Posterior cingulate gyrus (tissue), 11 donors: Measurements from ENCODE around the gene ZDHHC11.
"Not testable (repeated sequence)": the region's sequence is repeated elsewhere in the genome, so short reads cannot be mapped to it uniquely, and the experiment has no call there.

Source experiments
- DNase-seq, 10 donors: peaks; one replicate each; pipeline versions ENCODE4 v3.0.0 to v3.0.0-alpha.2; 2020 to 2021; ENCODE audit warnings: mixed read lengths in 3 of 10
- intact Hi-C: fragments of 100-400 bp; cut with DNase I; formaldehyde crosslinking; loops from one replicate; pipeline ENCODE4 v1.15.1; 2023

The ZDHHC11 gene

GRCh38 chr5:880816-881550 is 30.2 kb upstream of the ZDHHC11 start:
- DNase-seq = peak in 2 of 10 donors; percentile 32 to 78
- intact Hi-C loops = no loop called here

DNA sequence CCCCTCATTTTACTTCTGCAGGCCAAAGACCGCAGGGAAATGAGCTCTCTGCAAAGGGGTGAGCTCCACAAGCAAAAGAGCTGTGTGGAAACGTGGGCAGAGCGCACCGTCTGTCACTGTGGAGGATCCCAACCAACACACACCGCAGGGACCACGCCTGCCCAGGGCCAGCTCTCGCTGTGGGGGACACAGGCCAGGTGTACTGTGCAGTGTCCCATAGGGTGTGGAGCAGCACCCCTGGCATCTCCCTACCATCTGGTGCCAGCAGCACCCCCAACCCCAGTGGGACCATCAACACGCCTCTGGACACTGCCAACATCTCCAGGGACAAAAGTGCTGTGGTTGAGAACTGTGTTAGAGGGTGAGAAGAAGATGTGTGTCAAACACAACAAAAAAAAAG is 27.9 kb upstream of the ZDHHC11 start:
- intact Hi-C loops, DNase-seq: not testable (repeated sequence)

GRCh38 chr5:878125-878524 is 27.3 kb upstream of the ZDHHC11 start:
- intact Hi-C loops = no loop called here
- peak in 2 of 10 donors; percentile 62 to 82 for DNase-seq

DNA sequence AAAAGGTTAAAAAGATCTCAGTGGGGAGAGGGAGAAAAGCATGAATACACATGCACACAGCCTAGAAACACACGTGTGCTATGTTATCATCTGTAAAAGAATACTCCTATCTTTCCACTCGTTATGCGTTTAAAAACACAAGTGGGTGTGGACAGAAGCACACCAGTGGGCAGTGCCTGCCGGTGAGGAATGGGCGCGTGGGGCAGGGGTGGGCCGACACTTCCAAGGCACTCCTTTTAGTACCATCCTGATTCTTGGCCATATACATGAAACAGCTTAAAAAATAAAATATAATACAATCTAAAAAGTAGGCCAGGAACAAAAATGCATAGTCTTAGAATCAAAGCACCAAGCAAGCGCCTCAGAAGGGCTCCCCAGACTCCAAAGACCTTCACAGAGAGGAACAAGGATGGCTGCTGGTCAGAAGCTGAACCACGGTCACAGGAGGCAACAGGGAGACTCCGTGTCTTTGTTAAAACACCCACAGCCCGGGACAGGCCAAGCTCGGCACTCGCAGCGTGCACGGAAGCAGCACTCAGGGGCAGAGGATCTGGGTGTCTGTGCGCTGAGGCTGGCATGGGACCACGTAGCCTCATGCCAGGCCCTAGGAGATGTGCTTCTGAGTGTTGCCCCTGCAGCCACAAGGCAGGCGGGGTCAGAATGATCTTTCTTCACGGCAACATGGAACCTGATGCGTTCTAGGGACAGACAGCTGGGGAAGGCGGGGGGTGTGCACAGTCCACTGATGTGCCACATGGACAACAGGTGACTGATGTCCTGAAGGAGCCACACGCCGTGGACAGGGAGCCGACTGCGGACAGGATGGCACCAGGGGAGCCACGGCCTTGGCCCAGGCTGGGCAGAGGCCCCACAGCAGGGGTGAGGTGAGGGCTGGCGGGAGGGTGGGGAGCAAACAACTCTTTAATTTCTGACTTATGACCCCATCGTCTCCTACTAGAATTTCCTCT is 25.9 kb upstream of the ZDHHC11 start:
- DNase-seq = peak in 3 of 10 donors; percentile 57 to 65 (median 64)
- intact Hi-C loops = no loop called here

GRCh38 chr5:875931-876330 is 25.1 kb upstream of the ZDHHC11 start:
- DNase-seq = peak in 3 of 10 donors; percentile 42 to 72 (median 63)
- intact Hi-C loops = no loop called here

- intact Hi-C loops = no loop called here
- peak in 2 of 10 donors; percentile 8 to 55 for DNase-seq
These were observed 22.5 kb upstream of the ZDHHC11 start for GRCh38 chr5:873328-873727.

DNA sequence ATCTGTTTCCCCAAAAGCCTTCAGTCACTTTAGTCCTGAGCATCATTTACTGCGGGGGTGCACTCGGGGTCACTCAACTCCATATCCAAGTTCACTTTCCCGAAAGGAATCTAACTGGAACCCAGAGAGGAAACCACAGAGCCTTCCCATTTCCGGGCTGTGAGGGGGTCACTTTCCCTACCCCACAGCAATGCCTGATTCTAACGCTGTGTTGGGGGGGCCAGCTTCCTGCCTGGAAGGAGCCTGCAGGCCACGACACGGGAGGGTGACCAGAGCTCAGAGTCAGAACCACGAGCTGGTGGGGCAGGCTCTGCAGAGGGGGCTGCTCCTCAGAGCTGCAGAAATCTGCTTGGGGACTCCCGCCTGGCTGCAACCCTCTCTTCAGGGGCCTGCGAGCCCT is 21.5 kb upstream of the ZDHHC11 start:
- DNase-seq = peak in 3 of 10 donors; percentile 37 to 48 (median 39)
- intact Hi-C loops = no loop called here

GRCh38 chr5:871596-872298 is 21.0 kb upstream of the ZDHHC11 start:
- intact Hi-C loops = no loop called here
- peak in 3 of 10 donors; percentile 57 to 75 (median 59) for DNase-seq

- intact Hi-C loops = no loop called here
- DNase-seq = peak in 2 of 10 donors; percentile 51 to 52
These were observed 20.2 kb upstream of the ZDHHC11 start for GRCh38 chr5:870956-871355.

GRCh38 chr5:868428-869135 is 17.8 kb upstream of the ZDHHC11 start:
- peak in 2 of 10 donors; percentile 50 to 72 for DNase-seq
- intact Hi-C loops = no loop called here

- intact Hi-C loops = no loop called here
- peak in 2 of 10 donors; percentile 40 to 65 for DNase-seq
These were observed 16.6 kb upstream of the ZDHHC11 start for GRCh38 chr5:867300-867870.

DNA sequence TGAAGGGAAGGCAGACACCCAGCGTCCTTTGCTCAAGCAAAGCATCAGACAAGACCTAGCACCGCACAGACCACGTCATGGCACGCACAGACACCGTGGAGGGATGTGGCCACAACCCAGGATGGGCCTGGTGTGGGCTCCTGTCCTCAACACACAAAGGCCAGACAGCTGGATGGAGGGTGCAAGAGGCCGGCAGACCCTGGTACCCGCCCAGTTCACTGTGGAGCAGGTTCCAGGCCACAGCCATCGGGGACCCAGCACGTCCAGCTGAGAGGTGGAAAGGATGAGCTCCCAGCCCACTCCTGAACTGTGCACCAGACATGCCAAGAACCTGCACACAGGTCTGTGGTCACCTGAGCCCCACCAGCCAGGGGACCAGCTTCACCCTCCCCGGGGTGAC is 15.0 kb upstream of the ZDHHC11 start:
- intact Hi-C loops = no loop called here
- peak in 2 of 10 donors; percentile 68 to 77 for DNase-seq

- peak in 2 of 10 donors; percentile 67 to 84 for DNase-seq
These were observed 14.4 kb upstream of the ZDHHC11 start for GRCh38 chr5:865168-865521.

DNA sequence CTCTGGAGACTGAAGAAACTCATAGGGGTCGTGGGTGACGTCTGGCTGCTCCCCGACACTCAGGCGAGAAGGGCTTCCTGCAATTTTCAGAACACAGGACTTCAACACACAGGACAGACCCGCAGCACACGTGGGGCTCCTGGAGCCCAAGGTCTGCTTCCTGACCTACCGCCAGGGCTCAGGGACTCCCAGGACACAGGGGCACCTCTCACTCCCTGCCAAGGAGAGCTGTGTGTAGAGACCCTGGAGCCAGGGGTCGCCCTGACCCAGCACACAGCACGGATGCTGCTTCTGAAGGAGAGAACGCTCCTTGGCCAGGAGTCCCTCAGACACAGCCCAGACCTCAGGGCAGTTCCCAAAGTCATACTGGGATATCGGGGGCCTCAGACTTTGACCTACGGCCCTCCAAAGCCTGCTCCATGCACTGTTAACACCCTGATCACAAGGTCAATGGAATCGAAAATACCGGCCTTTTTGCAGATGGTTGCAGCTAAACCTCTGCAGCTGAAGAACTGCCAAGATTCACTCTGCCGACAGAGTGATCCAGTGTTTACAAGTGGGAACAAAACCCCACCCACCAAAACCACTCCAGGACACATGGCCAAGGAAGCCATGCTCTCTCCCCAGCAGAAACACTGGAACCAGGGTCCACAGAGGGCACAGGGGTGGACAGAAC is 13.8 kb upstream of the ZDHHC11 start:
- peak in 1 of 10 donors; percentile 43 for DNase-seq
- intact Hi-C loops = no loop called here

More at GRCh38 chr5:865168-865521, 14.4 kb upstream of the ZDHHC11 start:
- intact Hi-C loops = no loop called here

GRCh38 chr5:863244-863805 is 12.5 kb upstream of the ZDHHC11 start:
- intact Hi-C loops = no loop called here
- DNase-seq = peak in 1 of 10 donors; percentile 55

GRCh38 chr5:862367-863243 is 11.8 kb upstream of the ZDHHC11 start:
- intact Hi-C loops = no loop called here
- peak in 4 of 10 donors; percentile 15 to 92 (median 68) for DNase-seq

DNA sequence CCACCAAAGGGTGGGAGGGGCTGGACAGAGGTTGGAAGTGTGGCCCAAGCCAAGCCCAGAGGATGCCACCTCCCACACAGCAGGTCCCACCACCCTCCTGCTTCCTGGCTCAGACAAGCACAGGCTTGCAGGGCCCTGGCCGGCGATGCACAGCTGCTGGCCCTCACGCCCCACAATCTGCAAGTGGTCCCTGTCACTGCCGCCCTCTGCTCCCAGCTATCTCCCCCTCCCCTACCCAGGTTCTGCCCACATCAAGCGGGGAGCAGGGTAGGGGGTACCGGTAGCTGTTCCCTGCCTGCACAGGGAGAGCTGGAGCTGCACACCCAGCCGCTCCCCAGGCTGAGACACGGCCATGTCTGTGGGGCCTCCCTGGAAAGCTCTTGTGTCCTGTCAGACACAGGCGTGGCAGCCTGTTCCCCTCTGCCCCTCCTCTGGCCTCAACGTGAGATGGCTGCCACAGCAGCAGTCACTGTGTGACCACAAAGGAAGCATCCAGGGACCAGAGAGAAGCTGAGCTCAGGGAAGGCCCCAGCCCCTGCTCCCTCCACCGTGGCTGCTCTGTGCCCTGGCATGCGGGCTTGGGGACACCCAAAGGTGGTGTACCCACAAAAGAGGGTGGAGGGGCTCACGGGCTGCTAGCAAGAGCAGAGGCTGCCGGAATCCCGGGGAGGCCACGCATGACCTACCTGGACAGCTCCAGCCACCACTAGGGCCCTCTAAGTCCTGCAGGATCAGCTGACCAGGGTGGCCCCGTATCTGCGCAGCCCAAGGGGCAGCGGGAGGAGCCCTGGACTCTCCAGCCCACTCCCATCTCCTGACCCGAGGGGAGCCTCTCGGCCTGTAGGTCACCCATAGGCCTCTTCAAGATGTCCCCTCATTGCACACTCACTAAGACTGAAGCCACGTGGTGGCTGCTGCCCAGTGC is 10.9 kb upstream of the ZDHHC11 start:
- intact Hi-C loops = no loop called here
- DNase-seq = peak in 1 of 10 donors; percentile 74
